ENCODE data around the gene ANO1.

The ANO1 gene

GRCh38 chr11:70134490-70134889, 56.4 kb downstream of the ANO1 start:
- H3K4me1 Mint-ChIP-seq = no peaks in the 10 kb centered on the region
- H3K27me3 Mint-ChIP-seq = no peaks in the 10 kb centered on the region
- H3K27ac Mint-ChIP-seq = no peak overlapping the region
- H3K36me3 Mint-ChIP-seq (ENCODE audit: low read depth) = no peaks in the 10 kb centered on the region
- no peak overlapping the region for H3K4me3 Mint-ChIP-seq
- no peak for DNase-seq
- ATAC-seq = no peak
- H3K9me3 Mint-ChIP-seq = no peaks in the 10 kb centered on the region

GRCh38 chr11:70135142-70135541, 57.0 kb downstream of the ANO1 start:
- Mint-ChIP-seq H3K9me3 (no peaks in the 10 kb centered on the region), H3K36me3 (ENCODE audit: low read depth) (no peaks in the 10 kb centered on the region), H3K4me3 (no peak overlapping the region), H3K27me3 (no peaks in the 10 kb centered on the region), H3K4me1 (no peaks in the 10 kb centered on the region), H3K27ac (no peak overlapping the region)
- DNase-seq (no peak), ATAC-seq (no peak)

- peaks cover 4% of the 10 kb centered on the region for H3K27me3 Mint-ChIP-seq
- H3K27ac Mint-ChIP-seq = no peak overlapping the region
- ATAC-seq (no peak), DNase-seq (no peak)
- H3K36me3 Mint-ChIP-seq (ENCODE audit: low read depth) = no peaks in the 10 kb centered on the region
- no peaks in the 10 kb centered on the region for H3K4me1 Mint-ChIP-seq
- no peaks in the 10 kb centered on the region for H3K9me3 Mint-ChIP-seq
- no peak overlapping the region for H3K4me3 Mint-ChIP-seq
These were observed 57.5 kb downstream of the ANO1 start for GRCh38 chr11:70135625-70136059.

GRCh38 chr11:70137383-70137782, 59.3 kb downstream of the ANO1 start:
- Mint-ChIP-seq H3K9me3 (no peaks in the 10 kb centered on the region), H3K4me1 (peaks cover 3% of the 10 kb centered on the region), H3K27ac (no peak overlapping the region), H3K36me3 (ENCODE audit: low read depth) (no peaks in the 10 kb centered on the region), H3K27me3 (peaks cover 19% of the 10 kb centered on the region), H3K4me3 (no peak overlapping the region)
- ATAC-seq = no peak
- DNase-seq = no peak

- peaks cover 26% of the 10 kb centered on the region for H3K27me3 Mint-ChIP-seq
- ATAC-seq (no peak), DNase-seq (no peak)
- H3K9me3 Mint-ChIP-seq = no peaks in the 10 kb centered on the region
- no peak overlapping the region for H3K27ac Mint-ChIP-seq
- peaks cover 3% of the 10 kb centered on the region for H3K4me1 Mint-ChIP-seq
- H3K36me3 Mint-ChIP-seq (ENCODE audit: low read depth) = no peaks in the 10 kb centered on the region
- H3K4me3 Mint-ChIP-seq = no peak overlapping the region
These were observed 60.3 kb downstream of the ANO1 start for GRCh38 chr11:70138403-70138802.

GRCh38 chr11:70139785-70140410, 61.8 kb downstream of the ANO1 start:
- Mint-ChIP-seq H3K4me3 (no peak overlapping the region), H3K4me1 (peaks cover 3% of the 10 kb centered on the region), H3K9me3 (no peaks in the 10 kb centered on the region), H3K27me3 (peaks cover 38% of the 10 kb centered on the region), H3K36me3 (ENCODE audit: low read depth) (no peaks in the 10 kb centered on the region), H3K27ac (no peak overlapping the region)
- DNase-seq (no peak), ATAC-seq (no peak)

- Mint-ChIP-seq H3K4me3 (no peak overlapping the region), H3K27me3 (peaks cover 44% of the 10 kb centered on the region), H3K4me1 (peaks cover 3% of the 10 kb centered on the region), H3K27ac (no peak overlapping the region), H3K36me3 (ENCODE audit: low read depth) (no peaks in the 10 kb centered on the region), H3K9me3 (no peaks in the 10 kb centered on the region)
- ATAC-seq (no peak), DNase-seq (no peak)
These were observed 62.8 kb downstream of the ANO1 start for GRCh38 chr11:70140711-70141485.

GRCh38 chr11:70141486-70142220, 63.5 kb downstream of the ANO1 start:
- no peak overlapping the region for H3K27ac Mint-ChIP-seq
- H3K4me1 Mint-ChIP-seq = peaks cover 3% of the 10 kb centered on the region
- peak; percentile 7 for DNase-seq
- ATAC-seq = no peak
- H3K4me3 Mint-ChIP-seq = no peak overlapping the region
- no peaks in the 10 kb centered on the region for H3K36me3 Mint-ChIP-seq (ENCODE audit: low read depth)
- H3K27me3 Mint-ChIP-seq = peaks cover 50% of the 10 kb centered on the region
- no peaks in the 10 kb centered on the region for H3K9me3 Mint-ChIP-seq

GRCh38 chr11:70142221-70142875, 64.2 kb downstream of the ANO1 start:
- no peaks in the 10 kb centered on the region for H3K9me3 Mint-ChIP-seq
- H3K27ac Mint-ChIP-seq = no peak overlapping the region
- H3K27me3 Mint-ChIP-seq = peaks cover 53% of the 10 kb centered on the region
- H3K4me3 Mint-ChIP-seq = no peak overlapping the region
- ATAC-seq (no peak), DNase-seq (no peak)
- no peaks in the 10 kb centered on the region for H3K36me3 Mint-ChIP-seq (ENCODE audit: low read depth)
- H3K4me1 Mint-ChIP-seq = peaks cover 3% of the 10 kb centered on the region

GRCh38 chr11:70144262-70144661, 66.1 kb downstream of the ANO1 start:
- H3K27me3 Mint-ChIP-seq = peaks cover 58% of the 10 kb centered on the region

GRCh38 chr11:70145071-70145470, 67.0 kb downstream of the ANO1 start:
- Mint-ChIP-seq H3K27ac (no peak overlapping the region), H3K27me3 (peaks cover 58% of the 10 kb centered on the region), H3K4me1 (peaks cover 3% of the 10 kb centered on the region)

More at GRCh38 chr11:70144262-70144661, 66.1 kb downstream of the ANO1 start:
- H3K4me3 Mint-ChIP-seq = no peak overlapping the region
- H3K9me3 Mint-ChIP-seq = no peaks in the 10 kb centered on the region
- no peak overlapping the region for H3K27ac Mint-ChIP-seq
- DNase-seq (no peak), ATAC-seq (no peak)
- H3K36me3 Mint-ChIP-seq (ENCODE audit: low read depth) = no peaks in the 10 kb centered on the region
- H3K4me1 Mint-ChIP-seq = peaks cover 3% of the 10 kb centered on the region

GRCh38 chr11:70145841-70146240, 67.7 kb downstream of the ANO1 start:
- peaks cover 3% of the 10 kb centered on the region for H3K4me1 Mint-ChIP-seq
- no peaks in the 10 kb centered on the region for H3K9me3 Mint-ChIP-seq
- DNase-seq (no peak), ATAC-seq (no peak)
- no peak overlapping the region for H3K27ac Mint-ChIP-seq
- H3K4me3 Mint-ChIP-seq = no peak overlapping the region
- H3K27me3 Mint-ChIP-seq = peaks cover 51% of the 10 kb centered on the region
- H3K36me3 Mint-ChIP-seq (ENCODE audit: low read depth) = no peaks in the 10 kb centered on the region

More at GRCh38 chr11:70145071-70145470, 67.0 kb downstream of the ANO1 start:
- Mint-ChIP-seq H3K9me3 (no peaks in the 10 kb centered on the region), H3K4me3 (no peak overlapping the region), H3K36me3 (ENCODE audit: low read depth) (no peaks in the 10 kb centered on the region)
- DNase-seq (no peak), ATAC-seq (no peak)

GRCh38 chr11:70146299-70146698, 68.2 kb downstream of the ANO1 start:
- H3K9me3 Mint-ChIP-seq = no peaks in the 10 kb centered on the region
- ATAC-seq (no peak), DNase-seq (no peak)
- H3K27ac Mint-ChIP-seq = no peak overlapping the region
- H3K4me1 Mint-ChIP-seq = peaks cover 3% of the 10 kb centered on the region
- peaks cover 47% of the 10 kb centered on the region for H3K27me3 Mint-ChIP-seq
- no peak overlapping the region for H3K4me3 Mint-ChIP-seq
- no peaks in the 10 kb centered on the region for H3K36me3 Mint-ChIP-seq (ENCODE audit: low read depth)

- H3K27me3 Mint-ChIP-seq = peaks cover 41% of the 10 kb centered on the region
- no peak for ATAC-seq
- no peak for DNase-seq
- no peaks in the 10 kb centered on the region for H3K9me3 Mint-ChIP-seq
- no peak overlapping the region for H3K27ac Mint-ChIP-seq
- H3K36me3 Mint-ChIP-seq (ENCODE audit: low read depth) = no peaks in the 10 kb centered on the region
- no peak overlapping the region for H3K4me3 Mint-ChIP-seq
- no peaks in the 10 kb centered on the region for H3K4me1 Mint-ChIP-seq
These were observed 68.9 kb downstream of the ANO1 start for GRCh38 chr11:70146895-70147520.

Measured in activated naive CD8-positive, alpha-beta T cell treated with anti-CD3 and anti-CD28 coated beads, Interleukin-2, amount 50 U/mL, for 24 hours (primary cell).